Left colon (tissue), 2 donors: ENCODE data around the gene ARMC6. TPM values are rescaled to one million over a fixed set of nuclear protein-coding genes. Genes with fewer than 3 reads are reported as not detected.
A peak's percentile ranks its signal among the peaks of the same experiment; 100 is the strongest.
"Not testable (repeated sequence)": the region's sequence is repeated elsewhere in the genome, so short reads cannot be mapped to it uniquely, and the experiment has no call there.

Experiments
- ATAC-seq: fragments of 200-7000 bp; cut with Tn5 transposase; one replicate; pipeline ENCODE4 v1.9.1; 2020; ENCODE audit warnings: mild to moderate bottlenecking, moderate library complexity
- DNase-seq, 2 donors: peaks; one replicate each; pipeline ENCODE4 v3.0.0-alpha.2; 2020
- intact Hi-C, 2 donors: fragments of 100-400 bp; cut with DNase I in 1 of 2; cut with micrococcal nuclease in 1 of 2; formaldehyde crosslinking; loops; one replicate each; pipeline versions ENCODE4 v1.11.2 to v1.14.0; 2022; cut with DNase I, micrococcal nuclease
- total RNA-seq, 2 donors: library from RNA; stranded (reverse); fragmentation: NEBNext Ultra II Directional; extraction: Animal tissue kit (Norgen Biotek cat#: 25700); gene quantifications; one replicate each; pipeline ENCODE4 v1.2.1, GENCODE V29; 2021
- donor health status: DM: no; HTN: no; CAD: no.
- donor health status: DM: yes; HTN: yes; CAD: no.

The ARMC6 gene
- total RNA-seq, 2 donors from 2014 or later = 17.8 to 20.8 TPM

DNA sequence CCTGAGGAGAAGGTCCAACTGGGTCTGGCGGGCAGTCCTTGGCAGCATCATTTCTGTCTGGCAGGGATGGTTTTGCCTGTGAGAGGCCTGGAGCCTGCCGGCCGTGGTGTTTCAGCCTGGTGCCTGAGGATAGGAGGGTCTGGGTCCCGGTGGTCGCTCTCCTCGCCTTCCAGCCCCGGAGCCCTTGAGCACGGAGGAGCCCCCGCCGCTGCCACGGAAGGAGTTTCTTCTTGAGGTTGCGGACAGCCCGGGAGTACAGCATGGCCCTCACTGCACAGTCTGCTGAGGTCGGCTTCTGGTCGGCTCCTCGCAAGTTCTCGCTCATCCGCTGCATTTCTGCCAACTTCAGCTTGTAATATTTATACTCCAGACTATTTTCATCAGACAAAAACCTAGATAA, 23.5 kb upstream of the ARMC6 start:
- DNase-seq (no peak), ATAC-seq (no peak)
- intact Hi-C loops = no loop called here

DNA sequence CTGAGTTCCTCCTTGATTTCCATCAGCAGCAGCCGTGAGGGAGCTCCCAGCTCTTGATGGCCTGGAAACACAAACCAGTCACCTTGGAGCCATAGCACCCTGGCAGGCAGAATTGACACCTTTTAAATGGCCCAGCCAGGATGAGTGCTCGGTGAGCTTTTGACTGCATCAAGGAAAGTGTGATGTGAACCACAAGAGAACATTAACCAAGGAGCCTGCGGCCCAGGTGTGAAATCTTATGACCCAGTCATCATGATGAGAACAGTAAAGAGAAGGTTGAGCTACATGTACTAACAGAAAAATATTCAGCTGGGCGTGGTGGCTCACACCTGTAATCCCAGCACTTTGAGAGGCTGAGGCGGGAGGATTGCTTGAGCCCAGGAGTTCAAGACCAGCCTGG, 22.9 kb upstream of the ARMC6 start:
- intact Hi-C loops = no loop called here
- DNase-seq (no peak), ATAC-seq (no peak)

GRCh38 chr19:19021115-19021514, 12.3 kb upstream of the ARMC6 start:
- no peak for ATAC-seq
- intact Hi-C loops = no loop called here

GRCh38 chr19:19022380-19022961, 10.9 kb upstream of the ARMC6 start:
- ATAC-seq (no peak), DNase-seq (no peak)
- intact Hi-C loops = no loop called here

More at GRCh38 chr19:19021115-19021514, 12.3 kb upstream of the ARMC6 start:
- DNase-seq = no peak

DNA sequence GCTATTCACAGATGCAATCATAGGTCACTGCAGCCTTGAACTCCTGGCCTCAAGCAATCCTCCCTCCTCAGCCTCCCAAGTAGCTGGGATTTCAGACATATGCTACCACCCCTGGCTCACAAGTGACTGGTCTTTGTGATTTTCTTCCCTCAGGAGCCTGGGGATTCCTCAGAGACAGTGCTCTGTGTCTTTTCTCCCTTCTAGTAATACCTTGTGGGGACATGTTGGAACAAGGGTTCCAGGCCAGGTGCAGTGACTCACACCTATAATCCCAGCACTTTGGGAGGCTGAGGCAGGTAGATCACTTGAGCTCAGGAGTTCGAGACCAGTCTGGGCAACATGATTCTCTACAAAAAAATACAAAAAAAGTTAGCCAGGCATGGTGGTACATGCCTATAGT, 10.0 kb upstream of the ARMC6 start:
- ATAC-seq, DNase-seq, intact Hi-C loops: not testable (repeated sequence)

DNA sequence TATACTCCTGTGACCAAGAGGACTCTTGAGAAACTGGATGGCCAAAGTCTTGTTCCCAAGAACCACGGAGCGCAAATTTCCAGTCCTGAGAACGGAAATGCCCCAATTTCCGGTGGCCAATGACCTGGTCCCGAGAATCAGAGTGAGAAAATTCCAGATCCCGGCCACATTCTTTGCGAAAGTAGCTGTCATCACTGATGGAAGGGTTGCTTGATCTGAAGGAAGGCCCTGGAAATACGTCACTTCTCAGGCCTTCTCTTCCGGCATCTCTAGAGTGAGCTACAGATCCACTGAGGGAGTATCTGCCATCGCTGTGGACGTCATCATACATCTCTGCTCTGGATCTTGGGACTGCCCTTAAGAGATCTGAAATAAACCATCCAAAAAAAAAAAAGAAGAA, 7.5 kb upstream of the ARMC6 start:
- DNase-seq (no peak), ATAC-seq (no peak)
- intact Hi-C loops = no loop called here

- peak; percentile 74 for ATAC-seq
- intact Hi-C loops = no loop called here
- peak in 1 of 2 donors; percentile 16 for DNase-seq
These were observed 7.0 kb upstream of the ARMC6 start for GRCh38 chr19:19026299-19026971.

DNA sequence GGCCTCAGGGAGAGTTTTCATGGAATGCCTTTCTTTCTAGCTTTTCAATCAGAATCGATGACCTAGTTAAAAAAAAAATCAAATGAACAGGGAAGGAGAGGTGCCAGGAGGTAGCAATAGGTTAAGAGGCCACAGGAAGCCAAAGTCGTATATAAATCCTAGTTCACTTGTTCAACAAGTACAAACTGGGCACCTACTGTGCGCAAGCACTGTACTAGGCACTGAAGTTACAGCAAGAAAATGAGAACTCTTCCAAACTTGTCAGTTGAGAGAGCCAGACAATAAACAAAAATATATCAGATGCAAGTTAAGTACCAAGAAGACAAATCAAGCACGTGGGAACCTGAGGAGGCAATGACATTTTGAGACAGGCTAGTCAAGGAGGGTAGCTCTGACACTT, 6.2 kb upstream of the ARMC6 start:
- no peak for DNase-seq
- no peak for ATAC-seq
- intact Hi-C loops = no loop called here

GRCh38 chr19:19028526-19028925, 4.9 kb upstream of the ARMC6 start:
- DNase-seq (no peak), ATAC-seq (no peak)
- intact Hi-C loops = no loop called here

DNA sequence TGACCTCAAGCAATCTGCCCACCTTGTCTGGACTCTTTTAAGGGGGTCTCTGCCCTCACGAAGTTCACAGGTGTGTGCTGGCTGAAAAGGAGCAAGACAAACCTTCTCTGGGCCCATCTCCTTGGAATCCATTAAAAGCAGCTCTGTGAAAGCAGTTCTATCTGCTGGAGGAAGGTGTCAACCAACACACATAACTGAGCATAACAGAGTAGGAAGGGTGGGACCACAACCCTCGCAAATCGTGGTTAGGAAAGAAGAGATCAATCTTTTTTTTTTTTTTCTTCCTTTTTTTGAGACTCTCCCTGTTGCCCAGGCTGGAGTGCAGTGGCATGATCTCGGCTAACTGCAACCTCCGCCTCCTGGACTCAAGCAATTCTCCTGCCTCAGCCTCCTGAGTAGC, 1.5 kb upstream of the ARMC6 start:
- intact Hi-C loops = no loop called here
- ATAC-seq (no peak), DNase-seq (no peak)

DNA sequence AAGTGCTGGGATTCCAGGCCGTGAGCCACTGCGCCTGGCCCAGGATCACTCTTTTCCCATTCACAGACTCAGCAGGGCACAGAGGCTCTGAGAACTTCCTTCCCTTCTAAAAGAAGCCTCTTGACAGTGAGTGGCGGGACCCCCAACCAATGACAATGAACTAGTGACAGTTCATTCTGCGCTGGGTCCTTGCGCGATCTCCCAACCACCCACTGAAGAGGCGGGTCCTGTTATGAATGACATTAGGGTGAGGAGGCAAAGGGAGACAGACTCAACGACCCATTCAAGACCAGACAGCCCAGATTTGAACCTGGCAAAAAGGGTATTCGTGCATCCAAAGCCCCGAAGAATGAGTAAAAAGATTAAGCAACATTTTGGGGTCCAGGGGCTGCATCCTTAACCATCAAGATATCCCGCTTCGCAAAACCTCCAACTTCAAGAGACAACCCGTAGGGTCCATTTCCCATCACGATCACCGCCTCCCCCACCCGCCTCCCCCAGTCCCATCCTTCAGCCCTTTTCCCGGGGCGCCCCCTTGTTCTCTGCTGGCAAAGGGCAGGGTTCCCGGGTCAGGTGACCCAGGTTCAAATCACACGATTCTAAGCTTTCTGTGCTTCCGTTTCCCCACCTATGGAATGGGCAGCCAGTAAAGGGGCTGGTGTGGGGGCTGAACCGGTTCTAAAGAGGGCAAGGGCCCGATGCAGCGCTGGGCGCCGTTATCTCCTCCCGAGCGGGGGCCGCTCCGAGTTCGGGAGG, 805 bp upstream of the ARMC6 start:
- peak; percentile 0 for ATAC-seq
- intact Hi-C loops = no loop called here
- peak; percentile 58 to 79 for DNase-seq

DNA sequence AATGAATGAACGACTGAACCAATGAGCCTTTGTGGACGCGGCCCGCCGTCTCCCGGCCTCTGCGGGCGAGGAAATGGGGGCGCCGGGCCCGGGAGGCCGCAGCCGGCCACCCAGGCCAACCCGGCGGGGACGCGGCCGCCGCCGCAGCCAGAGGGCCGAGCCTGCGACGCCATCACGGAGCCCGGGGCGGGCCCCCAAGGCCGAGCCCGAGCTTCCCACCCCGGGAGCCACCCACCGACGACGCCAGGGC, 302 bp upstream of the ARMC6 start:
- no peak for ATAC-seq
- intact Hi-C loops = no loop called here
- no peak for DNase-seq

DNA sequence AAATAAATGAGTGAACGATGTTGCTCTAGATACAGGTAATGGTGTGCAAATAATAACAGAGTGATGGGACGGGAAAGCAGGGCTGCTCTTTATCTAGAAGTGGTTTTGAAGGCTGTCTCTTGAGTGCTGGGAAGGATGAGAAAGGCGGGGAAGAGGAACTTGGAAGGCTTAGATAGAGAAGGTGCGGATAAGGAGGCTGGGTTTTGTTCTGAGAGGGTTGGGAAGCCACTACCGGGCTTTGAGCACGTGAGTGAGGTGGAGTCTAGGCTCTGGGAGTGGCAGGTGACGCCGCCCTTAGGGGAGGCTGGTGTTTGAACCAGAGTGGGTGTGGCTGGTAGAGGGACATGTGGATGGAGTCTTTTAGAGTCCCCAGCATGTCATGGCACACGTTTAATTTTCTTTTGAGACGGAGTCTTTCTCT, 811 bp downstream of the ARMC6 start:
- intact Hi-C loops = no loop called here
- ATAC-seq (peak; percentile 83), DNase-seq (peak; percentile 72 to 85)

DNA sequence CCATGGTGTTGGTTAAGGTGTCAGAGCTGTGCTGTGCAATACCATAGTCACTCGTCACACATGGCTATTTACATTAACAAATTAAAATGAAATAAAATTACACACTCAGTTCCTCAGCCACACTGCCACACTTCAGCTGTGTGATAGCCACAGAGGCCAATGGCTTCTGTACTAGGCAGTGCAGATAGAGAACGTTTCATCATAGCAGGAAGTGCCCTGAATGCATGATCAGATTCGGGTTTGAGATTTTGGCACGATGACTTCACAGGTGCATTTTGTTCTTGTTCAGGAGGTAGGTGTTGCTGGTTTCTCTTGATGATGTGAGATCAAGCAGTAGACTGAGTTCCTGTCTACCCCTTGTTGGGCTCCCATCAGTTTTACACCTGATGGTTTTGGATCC, 6.5 kb downstream of the ARMC6 start:
- intact Hi-C loops = no loop called here
- DNase-seq = no peak
- no peak for ATAC-seq

- intact Hi-C loops = no loop called here
- ATAC-seq (peak; percentile 46), DNase-seq (no peak)
These were observed 7.0 kb downstream of the ARMC6 start for GRCh38 chr19:19040417-19040816.

- ATAC-seq (no peak), DNase-seq (no peak)
- intact Hi-C loops = no loop called here
These were observed 9.4 kb downstream of the ARMC6 start for GRCh38 chr19:19042732-19043280.

- ATAC-seq (no peak), DNase-seq (no peak)
- intact Hi-C loops = no loop called here
These were observed 10.1 kb downstream of the ARMC6 start for GRCh38 chr19:19043481-19043880.

DNA sequence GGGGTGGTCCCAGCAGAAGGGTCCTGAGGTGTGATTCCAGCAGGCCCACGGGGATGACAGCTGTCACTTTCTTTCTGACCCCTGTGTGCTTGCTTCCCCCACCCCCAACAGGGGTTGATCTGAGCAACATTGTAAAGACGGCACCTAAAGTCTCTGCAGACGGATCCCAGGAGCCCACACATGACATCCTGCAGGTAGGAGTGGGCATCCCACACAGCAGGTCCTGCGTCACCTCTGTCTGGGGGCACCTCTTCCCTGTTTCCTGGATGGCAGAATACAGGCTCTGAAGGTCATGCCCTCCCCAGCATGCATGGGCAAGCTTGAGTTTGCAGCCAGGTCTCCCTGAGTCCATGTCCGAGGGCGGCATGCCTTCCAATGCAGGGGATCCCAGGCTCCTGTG, 10.5 kb downstream of the ARMC6 start:
- DNase-seq (no peak), ATAC-seq (no peak)
- intact Hi-C loops = no loop called here

GRCh38 chr19:19049406-19049805, 16.0 kb downstream of the ARMC6 start:
- intact Hi-C loops = no loop called here
- ATAC-seq (no peak), DNase-seq (no peak)

- no peak for DNase-seq
- ATAC-seq = no peak
- intact Hi-C loops = loop anchor here (10.0 kb wide), 2 partner anchors 65 to 95 kb away; no protein-coding TSS in a partner anchor
These were observed 16.7 kb downstream of the ARMC6 start for GRCh38 chr19:19050104-19050503.
